H1 (cell line): Measurements from ENCODE around the gene CNN3. TPM values are rescaled to one million over a fixed set of nuclear protein-coding genes. Genes with fewer than 3 reads are reported as not detected.

Experiments
- CTCF ChIA-PET: fragments of 300-600 bp; sonication (Branson Sonifier 250); formaldehyde crosslinking; loops from one replicate; lab custom pipeline; 2021; ENCODE audit not compliant: partially characterized antibody; lab: Charles Lee
- POLR2A ChIA-PET: fragments of 300-600 bp; sonication (Branson Sonifier 250); formaldehyde crosslinking; loops from one replicate; lab custom pipeline; 2021; ENCODE audit warnings: inconsistent platforms; ENCODE audit not compliant: partially characterized antibody; lab: Charles Lee
- DNase-seq, 2 experiments: peaks; one replicate each; pipeline versions ENCODE4 v3.0.0 to v3.0.0-alpha.2; 2010 to 2022; ENCODE audit warnings: low spot score in 2 of 2, low read depth in 1 of 2, mixed read lengths in 1 of 2
- FAIRE-seq: peaks from 2 replicates; lab custom pipeline; 2011; peaks lifted over from hg19 to GRCh38; lab: Jason Lieb, UNC
- H2AFZ ChIP-seq: 2 replicates; pipeline ENCODE4 v1.8.1; 2012; ENCODE audit warnings: low read length, inconsistent platforms
- H2AK5ac ChIP-seq: 2 replicates; pipeline ENCODE4 v1.6.1; 2013; ENCODE audit warnings: low read depth, low read length
- H2BK120ac ChIP-seq: replicated peaks from 2 replicates; pipeline ENCODE3; 2013; ENCODE audit warnings: low read depth, low read length, inconsistent platforms
- H2BK12ac ChIP-seq: 2 replicates; pipeline ENCODE4 v1.6.1; 2013; ENCODE audit warnings: low read depth, low read length
- H2BK15ac ChIP-seq: 2 replicates; pipeline ENCODE4 v1.6.1; 2013; ENCODE audit warnings: low read length
- H2BK20ac ChIP-seq: 2 replicates; pipeline ENCODE4 v1.6.1; 2013; ENCODE audit warnings: low read length
- H2BK5ac ChIP-seq: 2 replicates; pipeline ENCODE4 v1.6.1; 2013; ENCODE audit warnings: low read depth, low read length
- H3K14ac ChIP-seq: 2 replicates; pipeline ENCODE4 v1.6.1; 2013; ENCODE audit warnings: inconsistent platforms; ENCODE audit not compliant: insufficient read length
- H3K18ac ChIP-seq: 2 replicates; pipeline ENCODE4 v1.6.1; 2013; ENCODE audit warnings: low read length; ENCODE audit errors: extremely low read depth
- H3K23ac ChIP-seq: 2 replicates; pipeline ENCODE4 v1.6.1; 2013; ENCODE audit warnings: inconsistent platforms; ENCODE audit not compliant: insufficient read length
- H3K23me2 ChIP-seq: 2 replicates; pipeline ENCODE4 v1.6.1; 2013; ENCODE audit warnings: low read depth, low read length
- H3K27ac ChIP-seq: 2 replicates; pipeline ENCODE4 v1.6.1; 2011; ENCODE audit warnings: low read depth, low read length, inconsistent platforms
- H3K27me3 ChIP-seq, 4 experiments: replicated peaks in 1 of 4; 1 replicate in 1 of 4; 2 replicates in 3 of 4; pipeline versions ENCODE4 v1.6.1 to v1.8.1; 2011 to 2013; ENCODE audit warnings: low read length in 3 of 4, mild to moderate bottlenecking in 3 of 4, inconsistent platforms in 2 of 4, mixed read lengths in 2 of 4, moderate library complexity in 1 of 4; ENCODE audit not compliant: control insufficient read depth in 3 of 4, insufficient read depth in 3 of 4; ENCODE audit errors: extremely low read depth in 1 of 4
- H3K36me3 ChIP-seq, 4 experiments: 2 replicates each; pipeline versions ENCODE4 v1.6.1 to v1.8.1; 2011 to 2013; ENCODE audit warnings: mild to moderate bottlenecking in 4 of 4, low read length in 3 of 4, moderate library complexity in 2 of 4, control low read depth in 1 of 4, inconsistent platforms in 1 of 4; ENCODE audit not compliant: insufficient read depth in 4 of 4, control insufficient read depth in 2 of 4
- H3K4ac ChIP-seq: replicated peaks from 2 replicates; pipeline ENCODE3; 2013; ENCODE audit warnings: low read length, low read depth, mixed read lengths, inconsistent platforms; ENCODE audit not compliant: insufficient read length
- H3K4me1 ChIP-seq, 4 experiments: replicated peaks in 1 of 4; 1 replicate in 1 of 4; 2 replicates in 3 of 4; pipeline versions ENCODE4 v1.6.1 to v1.8.1; 2011 to 2013; ENCODE audit warnings: low read length in 3 of 4, inconsistent platforms in 2 of 4, mixed read lengths in 1 of 4; ENCODE audit not compliant: insufficient read depth in 4 of 4, control insufficient read depth in 3 of 4
- H3K4me2 ChIP-seq, 2 experiments: 2 replicates each; pipeline versions ENCODE4 v1.6.1 to v1.8.1; 2011 to 2013; ENCODE audit warnings: low read depth in 2 of 2, low read length in 2 of 2, control low read depth in 1 of 2, inconsistent platforms in 1 of 2, mild to moderate bottlenecking in 1 of 2; ENCODE audit not compliant: insufficient read depth in 1 of 2
- H3K4me3 ChIP-seq, 4 experiments: fragments of 200-600, 300-600 bp in 1 of 4; sonication (generic), shearing (Covaris generic), sonication (Bioruptor Twin) in 1 of 4; 2 replicates each; pipeline versions ENCODE4 v1.5.1 to v1.8.1; 2011 to 2016; ENCODE audit warnings: low read length in 4 of 4, low read depth in 3 of 4, control low read depth in 2 of 4, inconsistent platforms in 2 of 4, mild to moderate bottlenecking in 2 of 4, mixed read lengths in 1 of 4, moderate library complexity in 1 of 4; ENCODE audit not compliant: insufficient read depth in 2 of 4; ENCODE audit errors: extremely low read depth in 1 of 4
- H3K56ac ChIP-seq: replicated peaks from 2 replicates; pipeline ENCODE3; 2013; ENCODE audit warnings: low read depth, mild to moderate bottlenecking, mixed read lengths, low read length, inconsistent platforms; ENCODE audit not compliant: insufficient read length
- H3K79me1 ChIP-seq: 2 replicates; pipeline ENCODE4 v1.6.1; 2013; ENCODE audit warnings: low read depth, low read length, control low read depth
- H3K79me2 ChIP-seq, 2 experiments: 2 replicates each; pipeline versions ENCODE4 v1.6.1 to v1.8.1; 2012 to 2013; ENCODE audit warnings: low read length in 2 of 2, mild to moderate bottlenecking in 2 of 2, inconsistent platforms in 1 of 2; ENCODE audit not compliant: insufficient read depth in 2 of 2, control insufficient read depth in 1 of 2
- H3K9ac ChIP-seq, 4 experiments: replicated peaks in 1 of 4; 1 replicate in 1 of 4; 2 replicates in 3 of 4; pipeline versions ENCODE4 v1.6.1 to v1.8.1; 2011 to 2013; ENCODE audit warnings: low read depth in 3 of 4, low read length in 3 of 4, control low read depth in 2 of 4, mild to moderate bottlenecking in 2 of 4, moderate library complexity in 2 of 4, inconsistent platforms in 1 of 4; ENCODE audit errors: extremely low read depth in 1 of 4
- H3K9me3 ChIP-seq, 2 experiments: 2 replicates each; pipeline versions ENCODE4 v1.6.1 to v1.8.1; 2012 to 2013; ENCODE audit warnings: mild to moderate bottlenecking in 2 of 2, moderate library complexity in 2 of 2, control low read depth in 1 of 2, inconsistent platforms in 1 of 2, low read depth in 1 of 2, low read length in 1 of 2, mixed read lengths in 1 of 2; ENCODE audit not compliant: insufficient read depth in 2 of 2
- H4K20me1 ChIP-seq, 2 experiments: replicated peaks in 1 of 2; 2 replicates each; pipeline versions ENCODE3 to v1.8.1; 2011 to 2013; ENCODE audit warnings: inconsistent platforms in 2 of 2, low read length in 2 of 2, mild to moderate bottlenecking in 1 of 2; ENCODE audit not compliant: insufficient read depth in 2 of 2, control insufficient read depth in 1 of 2
- H4K5ac ChIP-seq: 2 replicates; pipeline ENCODE4 v1.6.1; 2013; ENCODE audit warnings: low read length, low read depth, mixed read lengths, inconsistent platforms; ENCODE audit not compliant: insufficient read length
- H4K8ac ChIP-seq: 2 replicates; pipeline ENCODE4 v1.8.0; 2013; ENCODE audit warnings: mild to moderate bottlenecking, moderate library complexity, low read length, inconsistent platforms; ENCODE audit not compliant: insufficient read depth; ENCODE audit errors: extremely low read depth
- H4K91ac ChIP-seq: replicated peaks from 2 replicates; pipeline ENCODE3; 2013; ENCODE audit warnings: low read length, mixed read lengths, inconsistent platforms; ENCODE audit not compliant: insufficient read length
- GTF2F1 ChIP-seq: IDR thresholded peaks from 2 replicates; pipeline ENCODE4 v1.6.1; 2012; ENCODE audit warnings: low read depth, low read length, improper control_type of control experiment, borderline replicate concordance
- KDM5A ChIP-seq: fragments of 200-600 bp; IDR thresholded peaks from 2 replicates; pipeline ENCODE4 v1.7.1; 2012; ENCODE audit warnings: mild to moderate bottlenecking, low read length, inconsistent platforms, mixed read lengths
- RAD21 ChIP-seq, 2 experiments: IDR thresholded peaks in 1 of 2; conservative IDR thresholded peaks in 1 of 2; 2 replicates each; pipeline ENCODE4 v1.6.1; 2011; ENCODE audit warnings: low read depth in 2 of 2, low read length in 2 of 2, improper control_type of control experiment in 1 of 2, inconsistent platforms in 1 of 2, mild to moderate bottlenecking in 1 of 2, moderate library complexity in 1 of 2
- WGBS, 2 experiments: shearing (Covaris generic) in 1 of 2; methylation state at CpG; one replicate each; pipeline versions ENCODE4 v1.1.6 to v1.1.7; 2013 to 2015; ENCODE audit warnings: low lambda C conversion rate in 2 of 2, mixed read lengths in 2 of 2, inconsistent platforms in 1 of 2, low coverage in 1 of 2, missing lambda C conversion rate in 1 of 2; ENCODE audit not compliant: insufficient replicate concordance in 2 of 2, insufficient coverage in 1 of 2, insufficient read length in 1 of 2; ENCODE audit errors: extremely low coverage in 1 of 2, missing lambda C conversion rate in 1 of 2; 5-methylcytosine and 5-hydroxymethylcytosine counted together
- polyA plus RNA-seq, 7 experiments: library from polyadenylated mRNA; depleted of rRNA in 3 of 7; stranded (reverse) in 5 of 7; unstranded in 2 of 7; fragments of >200 nt in 5 of 7; fragments of 200-250 nt in 2 of 7; gene quantifications; 1 replicate in 5 of 7; 2 replicates in 1 of 7; 4 replicates in 1 of 7; pipeline versions ENCODE4 v1.2.1 to v1.2.3, GENCODE V29; 2011 to 2013; ENCODE audit warnings: missing spikeins in 2 of 7, mixed read lengths in 2 of 7
- total RNA-seq: library from RNA; stranded (reverse); fragmentation: NEBNext Ultra II Directional; extraction: Animal tissue kit (Norgen Biotek cat#: 25700); gene quantifications from 2 replicates; pipeline ENCODE4 v1.2.1, GENCODE V29; 2021

Gene CNN3
- total and polyA plus RNA-seq, 2 of the 8 experiments (the other 6 are each of a cell fraction or from before 2014, with no cell fraction given), result 134 to 266 TPM

DNA sequence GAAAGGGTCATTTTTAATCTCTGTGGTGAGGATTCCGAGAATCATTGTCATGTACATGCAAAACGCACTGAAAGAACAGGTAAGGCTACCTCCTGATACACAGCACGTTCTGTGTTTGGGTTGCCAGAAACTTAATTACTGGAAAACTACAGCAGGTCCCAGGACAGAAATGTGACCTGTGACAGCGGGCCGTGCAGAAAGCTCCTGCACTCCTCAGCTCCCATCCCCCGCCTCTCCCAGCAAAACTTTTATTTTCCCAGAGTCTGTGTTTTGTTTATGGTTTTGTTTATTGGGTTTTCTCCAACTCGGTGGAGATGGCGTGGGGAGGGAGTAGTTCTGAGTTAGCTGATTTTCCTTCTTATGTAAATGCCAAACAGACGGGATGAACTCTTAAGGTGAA, 62.1 kb downstream of the CNN3 start:
- no peak overlapping the region for H2BK120ac ChIP-seq
- CTCF ChIA-PET, result interaction anchor here (0.7 to 5.5 kb wide), 8 partner anchors 8 to 179 kb away, joined by 3 to 45 read pairs (median 4); no protein-coding TSS in a partner anchor
- H3K9me3 ChIP-seq, result no peaks in the 10 kb centered on the region
- H2AFZ ChIP-seq, result no peak overlapping the region
- no peak overlapping the region for H3K4ac ChIP-seq
- DNase-seq (no peak), FAIRE-seq (no peak)
- no peaks in the 10 kb centered on the region for H3K79me1 ChIP-seq
- H2AK5ac ChIP-seq, result no peak overlapping the region
- no peak overlapping the region for H2BK5ac ChIP-seq
- H2BK20ac ChIP-seq, result no peak overlapping the region
- H3K23me2 ChIP-seq, result no peaks in the 10 kb centered on the region
- POLR2A ChIA-PET, result interaction anchor here (1.2 to 2.0 kb wide), 3 partner anchors 8 to 61 kb away, joined by 3 to 6 read pairs (median 4); no protein-coding TSS in a partner anchor
- peaks cover 2 to 40% (median 31%) of the 10 kb centered on the region in 4 experiments for H3K4me1 ChIP-seq
- TF ChIP-seq KDM5A (no peak), GTF2F1 (no peak), RAD21 (IDR thresholded peaks at IDR 0.05 in 1 of 2, conservative IDR thresholded peaks at IDR 0.05 in 1 of 2; ENCODE audit: low read depth in 2 of 2, low read length in 2 of 2) (no peak)
- H3K9ac ChIP-seq, result no peak overlapping the region
- H2BK12ac ChIP-seq, result no peak overlapping the region
- no peak overlapping the region for H4K91ac ChIP-seq
- H3K23ac ChIP-seq, result no peak overlapping the region
- H2BK15ac ChIP-seq, result no peak overlapping the region
- no peaks in the 10 kb centered on the region for H3K79me2 ChIP-seq
- H3K4me2 ChIP-seq, result peak overlapping the region; percentile 49 to 74
- no peaks in the 10 kb centered on the region for H4K20me1 ChIP-seq
- H3K36me3 ChIP-seq, result no peaks in the 10 kb centered on the region
- peak overlapping the region in 1 of 4 experiments; percentile 36; a peak in 1 of 8 replicates for H3K4me3 ChIP-seq
- H4K5ac ChIP-seq, result no peak overlapping the region
- H4K8ac ChIP-seq, result no peak overlapping the region
- H3K18ac ChIP-seq, result no peak overlapping the region
- H3K27ac ChIP-seq, result no peak overlapping the region
- no peaks in the 10 kb centered on the region for H3K27me3 ChIP-seq
- H3K56ac ChIP-seq, result no peak overlapping the region
- WGBS, 2 experiments, result 36% methylated on average over 9 of the region's 9 CpGs; no CpG with 5 or more reads in 1 of the 2 experiments
- no peak overlapping the region for H3K14ac ChIP-seq
